Measurements from ENCODE around the gene MPZL2. TPM values are rescaled to one million over a fixed set of nuclear protein-coding genes. Genes with fewer than 3 reads are reported as not detected.

Gene MPZL2
- total and polyA plus RNA-seq, 7 donors = 1.0 to 8.1 (median 3.4) TPM

- no peaks in the 10 kb centered on the region for H3K36me3 ChIP-seq (ENCODE audit: insufficient read depth in 1 of 2, low read depth in 1 of 2)
- peaks cover 4 to 32% (median 6%) of the 10 kb centered on the region in 3 donors for H3K27me3 ChIP-seq (ENCODE audit: insufficient read depth in 3 of 3, low read length in 2 of 3)
- DNase-seq (no peak), ATAC-seq (no peak)
- TF ChIP-seq, protein P1, sequence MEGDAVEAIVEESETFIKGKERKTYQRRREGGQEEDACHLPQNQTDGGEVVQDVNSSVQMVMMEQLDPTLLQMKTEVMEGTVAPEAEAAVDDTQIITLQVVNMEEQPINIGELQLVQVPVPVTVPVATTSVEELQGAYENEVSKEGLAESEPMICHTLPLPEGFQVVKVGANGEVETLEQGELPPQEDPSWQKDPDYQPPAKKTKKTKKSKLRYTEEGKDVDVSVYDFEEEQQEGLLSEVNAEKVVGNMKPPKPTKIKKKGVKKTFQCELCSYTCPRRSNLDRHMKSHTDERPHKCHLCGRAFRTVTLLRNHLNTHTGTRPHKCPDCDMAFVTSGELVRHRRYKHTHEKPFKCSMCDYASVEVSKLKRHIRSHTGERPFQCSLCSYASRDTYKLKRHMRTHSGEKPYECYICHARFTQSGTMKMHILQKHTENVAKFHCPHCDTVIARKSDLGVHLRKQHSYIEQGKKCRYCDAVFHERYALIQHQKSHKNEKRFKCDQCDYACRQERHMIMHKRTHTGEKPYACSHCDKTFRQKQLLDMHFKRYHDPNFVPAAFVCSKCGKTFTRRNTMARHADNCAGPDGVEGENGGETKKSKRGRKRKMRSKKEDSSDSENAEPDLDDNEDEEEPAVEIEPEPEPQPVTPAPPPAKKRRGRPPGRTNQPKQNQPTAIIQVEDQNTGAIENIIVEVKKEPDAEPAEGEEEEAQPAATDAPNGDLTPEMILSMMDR (IDR thresholded peaks at IDR 0.05) = no peak
- no peaks in the 10 kb centered on the region for H3K9me3 ChIP-seq
- no peaks in the 10 kb centered on the region for H3K4me1 ChIP-seq
- intact Hi-C loops (cut with DNase I) = no loop called here
- H3K4me3 ChIP-seq = no peak overlapping the region
- no peak overlapping the region for H3K27ac ChIP-seq
- 0 to 72% (median 58%) methylated on average over 1 of the region's 1 CpG for WGBS, 3 donors
Observed at GRCh38 chr11:118258410-118258809, 5.7 kb downstream of the MPZL2 start.

GRCh38 chr11:118252688-118253087 is 11.4 kb downstream of the MPZL2 start:
- DNase-seq = no peak
- no peaks in the 10 kb centered on the region for H3K9me3 ChIP-seq
- peaks cover 3% of the 10 kb centered on the region for H3K4me1 ChIP-seq
- 73 to 76% (median 75%) methylated on average over 3 of the region's 3 CpGs for WGBS, 3 donors
- H3K27me3 ChIP-seq (ENCODE audit: insufficient read depth in 3 of 3, low read length in 2 of 3) = peaks cover 0 to 13% (median 6%) of the 10 kb centered on the region in 3 donors
- intact Hi-C loops (cut with DNase I) = no loop called here
- no peak overlapping the region for H3K27ac ChIP-seq
- H3K36me3 ChIP-seq (ENCODE audit: insufficient read depth in 1 of 2, low read depth in 1 of 2) = no peaks in the 10 kb centered on the region
- TF ChIP-seq, protein P1 (IDR thresholded peaks at IDR 0.05) = no peak
- peak overlapping the region; percentile 69 for H3K4me3 ChIP-seq
- ATAC-seq = no peak

GRCh38 chr11:118251858-118252652 is 12.0 kb downstream of the MPZL2 start, which contains the start of gene MPZL3:
Gene MPZL3 (minus strand): TSS chr11:118252365. CDS start chr11:118252294, 71 bp downstream.
- peak within 1 kb of the TSS; percentile 69 for H3K4me3 ChIP-seq
- H3K27ac ChIP-seq = peak within 1 kb of the TSS; percentile 7
- H3K36me3 ChIP-seq (ENCODE audit: insufficient read depth in 1 of 2, low read depth in 1 of 2) = no peaks in the 10 kb centered on the region
- no peaks in the 10 kb centered on the region for H3K9me3 ChIP-seq
- ATAC-seq (peak; percentile 37 to 54 (median 50)), DNase-seq (peak; percentile 39 to 62)
- peaks cover 0 to 13% (median 6%) of the 10 kb centered on the region in 3 donors for H3K27me3 ChIP-seq (ENCODE audit: insufficient read depth in 3 of 3, low read length in 2 of 3)
- WGBS, 3 donors = 4 to 7% (median 5%) methylated on average over 33 of the region's 33 CpGs
- intact Hi-C loops (cut with DNase I) = no loop called here
- TF ChIP-seq, protein P1 (IDR thresholded peaks at IDR 0.05) = no peak
- peaks cover 3% of the 10 kb centered on the region for H3K4me1 ChIP-seq

DNA sequence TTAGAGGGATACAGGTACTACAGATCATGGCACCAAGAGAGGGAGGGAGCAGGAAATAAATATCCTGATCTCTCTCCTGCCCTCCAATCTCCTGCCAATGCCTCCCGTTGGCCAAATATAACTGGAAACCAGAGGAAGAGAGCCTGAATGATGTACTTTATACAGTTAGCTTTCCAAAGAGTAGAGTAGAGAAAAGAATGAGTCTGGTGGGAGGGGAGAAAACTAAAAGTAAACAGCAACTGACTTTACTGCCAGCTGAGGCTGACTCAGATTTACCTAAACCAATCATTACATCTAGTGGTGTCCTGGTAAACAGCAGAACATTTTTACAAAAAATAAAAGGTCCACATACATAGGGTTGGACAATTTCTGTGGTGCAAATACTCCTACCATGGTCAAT is 17.1 kb downstream of the MPZL2 start:
- WGBS, 3 donors = 65 to 67% (median 67%) methylated on average over 1 of the region's 1 CpG
- no peak for DNase-seq
- intact Hi-C loops (cut with DNase I) = no loop called here
- Histone ChIP-seq H3K27ac (no peak overlapping the region), H3K9me3 (no peaks in the 10 kb centered on the region), H3K27me3 (ENCODE audit: insufficient read depth in 3 of 3, low read length in 2 of 3) (peaks cover 2 to 11% (median 2%) of the 10 kb centered on the region in 3 donors), H3K4me1 (peaks cover 3% of the 10 kb centered on the region), H3K4me3 (no peak overlapping the region), H3K36me3 (ENCODE audit: insufficient read depth in 1 of 2, low read depth in 1 of 2) (no peaks in the 10 kb centered on the region)
- ATAC-seq = no peak
- TF ChIP-seq, protein P1 (IDR thresholded peaks at IDR 0.05) = no peak
